HEK293 (cell line): ENCODE results near the gene NLRP4.

Source experiments
- CTCF ChIA-PET: fragments of 350-600 bp; formaldehyde crosslinking; extraction: SDS; loops from one replicate; lab custom pipeline; 2021; ENCODE audit warnings: antibody characterized with exemption; lab: Yijun Ruan, JAX
- POLR2A ChIA-PET: fragments of 300-600 bp; formaldehyde crosslinking; extraction: SDS; loops from one replicate; lab custom pipeline; 2020; ENCODE audit warnings: antibody characterized with exemption, inconsistent platforms; lab: Yijun Ruan, JAX
- H3K27ac ChIP-seq: fragments of 200-500 bp; sonication (Bioruptor generic); 2 replicates; pipeline ENCODE4 v1.5.1; 2014; ENCODE audit warnings: low read depth, low read length, control low read depth, inconsistent platforms; ENCODE audit errors: extremely low read depth
- H3K36me3 ChIP-seq, 2 experiments: fragments of 200-500 bp in 1 of 2; sonication (Bioruptor generic) in 1 of 2; 1 replicate in 1 of 2; 2 replicates in 1 of 2; pipeline ENCODE4 v1.5.1; 2014 to 2017; ENCODE audit warnings: inconsistent platforms in 2 of 2, low read length in 2 of 2; ENCODE audit not compliant: control insufficient read depth in 2 of 2, insufficient read depth in 1 of 2
- H3K4me1 ChIP-seq: fragments of 200-500 bp; sonication (Bioruptor generic); 2 replicates; pipeline ENCODE4 v1.5.1; 2014; ENCODE audit warnings: mild to moderate bottlenecking, low read length, inconsistent platforms; ENCODE audit not compliant: control insufficient read depth, insufficient read depth
- H3K4me3 ChIP-seq: 2 replicates; pipeline ENCODE4 v1.5.1; 2011; ENCODE audit warnings: low read depth, mild to moderate bottlenecking, control low read depth, low read length, moderate library complexity
- H3K9me3 ChIP-seq: fragments of 200-500 bp; sonication (Bioruptor generic); 2 replicates; pipeline ENCODE4 v1.5.1; 2014; ENCODE audit warnings: low read depth, low read length, inconsistent platforms; ENCODE audit not compliant: control insufficient read depth, insufficient read depth
- GLI4 ChIP-seq: fragments of 450-650 bp; formaldehyde crosslinking; IDR thresholded peaks from 2 replicates; pipeline ENCODE4 v1.5.1; 2016; ENCODE audit warnings: missing biosample characterization, missing genetic modification characterization
- HOXA7 ChIP-seq: sonication (generic); formaldehyde crosslinking; IDR thresholded peaks from 2 replicates; pipeline ENCODE4 v1.8.1; 2022; ENCODE audit warnings: missing genetic modification reagents, borderline replicate concordance
- KLF7 ChIP-seq: fragments of 450-650 bp; formaldehyde crosslinking; IDR thresholded peaks from 2 replicates; pipeline ENCODE4 v1.5.1; 2016; ENCODE audit warnings: missing biosample characterization, missing genetic modification characterization, borderline replicate concordance
- SCRT2 ChIP-seq: fragments of 450-650 bp; formaldehyde crosslinking; IDR thresholded peaks from 2 replicates; pipeline ENCODE4 v1.5.1; 2016; ENCODE audit warnings: missing biosample characterization, missing genetic modification characterization
- YY1 ChIP-seq: fragments of 450-650 bp; formaldehyde crosslinking; IDR thresholded peaks from 2 replicates; pipeline ENCODE4 v1.5.1; 2018; ENCODE audit warnings: missing biosample characterization, missing genetic modification characterization
- ZBTB8A ChIP-seq: fragments of 450-650 bp; formaldehyde crosslinking; IDR thresholded peaks from 2 replicates; pipeline ENCODE4 v1.5.1; 2016; ENCODE audit warnings: missing biosample characterization, missing genetic modification characterization
- ZNF121 ChIP-seq: fragments of 450-650 bp; formaldehyde crosslinking; IDR thresholded peaks from 2 replicates; pipeline ENCODE4 v1.5.1; 2016; ENCODE audit warnings: missing biosample characterization, missing genetic modification characterization
- ZNF157 ChIP-seq: fragments of 450-650 bp; formaldehyde crosslinking; IDR thresholded peaks from 2 replicates; pipeline ENCODE4 v1.5.1; 2016; ENCODE audit warnings: missing biosample characterization, missing genetic modification characterization
- ZNF24 ChIP-seq: fragments of 450-650 bp; formaldehyde crosslinking; IDR thresholded peaks from 2 replicates; pipeline ENCODE4 v1.5.1; 2016; ENCODE audit warnings: missing biosample characterization, missing genetic modification characterization
- ZNF274 ChIP-seq, 2 experiments: fragments of 200-500 bp in 1 of 2; fragments of 450-650 bp in 1 of 2; sonication (Bioruptor generic) in 1 of 2; formaldehyde crosslinking in 1 of 2; IDR thresholded peaks; 2 replicates each; pipeline versions ENCODE4 v1.5.1 to v1.6.1; 2014 to 2016; ENCODE audit warnings: borderline replicate concordance in 1 of 2, inconsistent platforms in 1 of 2, low read length in 1 of 2, missing biosample characterization in 1 of 2, missing genetic modification characterization in 1 of 2
- ZNF292 ChIP-seq: fragments of 450-650 bp; formaldehyde crosslinking; IDR thresholded peaks from 2 replicates; pipeline ENCODE4 v1.5.1; 2016; ENCODE audit warnings: low read depth, missing biosample characterization, missing genetic modification characterization, borderline replicate concordance
- ZNF311 ChIP-seq: fragments of 450-650 bp; formaldehyde crosslinking; IDR thresholded peaks from 2 replicates; pipeline ENCODE4 v1.5.1; 2017; ENCODE audit warnings: missing biosample characterization, missing genetic modification characterization, borderline replicate concordance
- ZNF530 ChIP-seq: fragments of 450-650 bp; formaldehyde crosslinking; IDR thresholded peaks from 2 replicates; pipeline ENCODE4 v1.5.1; 2016; ENCODE audit warnings: low read depth, missing biosample characterization, missing genetic modification characterization
- ZNF623 ChIP-seq: fragments of 450-650 bp; formaldehyde crosslinking; IDR thresholded peaks from 2 replicates; pipeline ENCODE4 v1.5.1; 2016; ENCODE audit warnings: missing biosample characterization, missing genetic modification characterization
- ZNF670 ChIP-seq: fragments of 450-650 bp; formaldehyde crosslinking; IDR thresholded peaks from 2 replicates; pipeline ENCODE4 v1.5.1; 2016; ENCODE audit warnings: missing biosample characterization, missing genetic modification characterization, low read depth
- ZNF677 ChIP-seq: fragments of 450-650 bp; IDR thresholded peaks from 2 replicates; pipeline ENCODE4 v1.5.0; 2018; ENCODE audit warnings: missing biosample characterization, mild to moderate bottlenecking, missing genetic modification characterization, moderate library complexity
- ZNF837 ChIP-seq: fragments of 450-650 bp; formaldehyde crosslinking; IDR thresholded peaks from 2 replicates; pipeline ENCODE4 v1.5.1; 2016; ENCODE audit warnings: missing biosample characterization, missing genetic modification characterization
- ZSCAN23 ChIP-seq: fragments of 450-650 bp; formaldehyde crosslinking; IDR thresholded peaks from 2 replicates; pipeline ENCODE4 v1.5.1; 2016; ENCODE audit warnings: missing biosample characterization, missing genetic modification characterization
- TF ChIP-seq, protein P1 (sequence below): fragments of 450-650 bp; formaldehyde crosslinking; IDR thresholded peaks from 2 replicates; pipeline ENCODE4 v1.5.1; 2017; ENCODE audit warnings: missing biosample characterization, missing genetic modification characterization
- TF ChIP-seq, protein P2 (sequence below): fragments of 450-650 bp; formaldehyde crosslinking; IDR thresholded peaks from 2 replicates; pipeline ENCODE4 v1.5.1; 2016; ENCODE audit warnings: missing biosample characterization, missing genetic modification characterization
- TF ChIP-seq, protein P3 (sequence below): fragments of 450-650 bp; formaldehyde crosslinking; IDR thresholded peaks from 2 replicates; pipeline ENCODE4 v1.5.1; 2016; ENCODE audit warnings: missing biosample characterization, missing genetic modification characterization
- TF ChIP-seq, protein P4 (sequence below): fragments of 450-650 bp; formaldehyde crosslinking; IDR thresholded peaks from 2 replicates; pipeline ENCODE4 v1.5.1; 2016; ENCODE audit warnings: missing biosample characterization, missing genetic modification characterization

NLRP4 gene

DNA sequence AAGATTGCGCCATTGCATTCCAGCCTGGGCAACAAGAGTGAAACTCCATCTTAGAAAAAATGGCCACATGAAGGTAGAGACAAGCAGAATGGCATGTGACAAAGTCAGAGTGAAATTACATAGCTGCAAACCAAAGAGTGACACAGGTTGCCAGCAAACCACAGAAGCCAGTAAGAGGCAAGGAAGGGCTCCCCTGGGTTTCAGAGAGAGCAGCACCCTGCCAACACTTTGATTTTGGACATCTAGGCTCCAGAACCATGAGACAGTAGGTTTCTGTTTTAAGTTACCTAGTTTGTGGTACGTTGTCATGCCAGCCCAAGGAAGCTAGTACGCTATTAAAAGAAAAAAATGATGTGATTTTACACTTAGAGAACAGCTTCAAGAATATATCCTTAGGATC lies 1.9 kb downstream of the NLRP4 start (continued):
- TF ChIP-seq, protein P1, sequence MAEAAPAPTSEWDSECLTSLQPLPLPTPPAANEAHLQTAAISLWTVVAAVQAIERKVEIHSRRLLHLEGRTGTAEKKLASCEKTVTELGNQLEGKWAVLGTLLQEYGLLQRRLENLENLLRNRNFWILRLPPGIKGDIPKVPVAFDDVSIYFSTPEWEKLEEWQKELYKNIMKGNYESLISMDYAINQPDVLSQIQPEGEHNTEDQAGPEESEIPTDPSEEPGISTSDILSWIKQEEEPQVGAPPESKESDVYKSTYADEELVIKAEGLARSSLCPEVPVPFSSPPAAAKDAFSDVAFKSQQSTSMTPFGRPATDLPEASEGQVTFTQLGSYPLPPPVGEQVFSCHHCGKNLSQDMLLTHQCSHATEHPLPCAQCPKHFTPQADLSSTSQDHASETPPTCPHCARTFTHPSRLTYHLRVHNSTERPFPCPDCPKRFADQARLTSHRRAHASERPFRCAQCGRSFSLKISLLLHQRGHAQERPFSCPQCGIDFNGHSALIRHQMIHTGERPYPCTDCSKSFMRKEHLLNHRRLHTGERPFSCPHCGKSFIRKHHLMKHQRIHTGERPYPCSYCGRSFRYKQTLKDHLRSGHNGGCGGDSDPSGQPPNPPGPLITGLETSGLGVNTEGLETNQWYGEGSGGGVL (tag by site-specific recombination), result no peak
- TF ChIP-seq ZNF24 (no peak), KLF7 (no peak), HOXA7 (no peak), ZNF530 (tag by site-specific recombination) (no peak), ZNF274 (IDR thresholded peaks at IDR 0.05; ENCODE audit: low read length) (no peak), ZNF274 (tag by site-specific recombination; IDR thresholded peaks at IDR 0.05; ENCODE audit: borderline replicate concordance) (no peak), ZNF677 (tag by site-specific recombination) (no peak), ZSCAN23 (no peak), ZBTB8A (tag by site-specific recombination) (no peak)
- TF ChIP-seq, protein P2, sequence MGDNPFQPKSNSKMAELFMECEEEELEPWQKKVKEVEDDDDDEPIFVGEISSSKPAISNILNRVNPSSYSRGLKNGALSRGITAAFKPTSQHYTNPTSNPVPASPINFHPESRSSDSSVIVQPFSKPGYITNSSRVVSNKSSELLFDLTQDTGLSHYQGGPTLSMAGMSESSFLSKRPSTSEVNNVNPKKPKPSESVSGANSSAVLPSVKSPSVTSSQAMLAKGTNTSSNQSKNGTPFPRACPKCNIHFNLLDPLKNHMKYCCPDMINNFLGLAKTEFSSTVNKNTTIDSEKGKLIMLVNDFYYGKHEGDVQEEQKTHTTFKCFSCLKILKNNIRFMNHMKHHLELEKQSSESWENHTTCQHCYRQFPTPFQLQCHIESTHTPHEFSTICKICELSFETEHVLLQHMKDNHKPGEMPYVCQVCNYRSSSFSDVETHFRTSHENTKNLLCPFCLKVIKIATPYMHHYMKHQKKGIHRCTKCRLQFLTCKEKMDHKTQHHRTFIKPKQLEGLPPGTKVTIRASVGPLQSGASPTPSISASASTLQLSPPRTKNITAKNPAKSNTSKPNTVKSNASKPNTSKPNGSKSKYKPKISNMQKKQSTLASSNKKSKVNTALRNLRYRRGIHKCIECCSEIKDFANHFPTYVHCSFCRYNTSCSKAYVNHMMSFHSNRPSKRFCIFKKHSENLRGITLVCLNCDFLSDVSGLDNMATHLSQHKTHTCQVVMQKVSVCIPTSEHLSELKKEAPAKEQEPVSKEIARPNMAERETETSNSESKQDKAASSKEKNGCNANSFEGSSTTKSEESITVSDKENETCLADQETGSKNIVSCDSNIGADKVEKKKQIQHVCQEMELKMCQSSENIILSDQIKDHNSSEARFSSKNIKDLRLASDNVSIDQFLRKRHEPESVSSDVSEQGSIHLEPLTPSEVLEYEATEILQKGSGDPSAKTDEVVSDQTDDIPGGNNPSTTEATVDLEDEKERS (tag by site-specific recombination), result no peak
- TF ChIP-seq, protein P3, sequence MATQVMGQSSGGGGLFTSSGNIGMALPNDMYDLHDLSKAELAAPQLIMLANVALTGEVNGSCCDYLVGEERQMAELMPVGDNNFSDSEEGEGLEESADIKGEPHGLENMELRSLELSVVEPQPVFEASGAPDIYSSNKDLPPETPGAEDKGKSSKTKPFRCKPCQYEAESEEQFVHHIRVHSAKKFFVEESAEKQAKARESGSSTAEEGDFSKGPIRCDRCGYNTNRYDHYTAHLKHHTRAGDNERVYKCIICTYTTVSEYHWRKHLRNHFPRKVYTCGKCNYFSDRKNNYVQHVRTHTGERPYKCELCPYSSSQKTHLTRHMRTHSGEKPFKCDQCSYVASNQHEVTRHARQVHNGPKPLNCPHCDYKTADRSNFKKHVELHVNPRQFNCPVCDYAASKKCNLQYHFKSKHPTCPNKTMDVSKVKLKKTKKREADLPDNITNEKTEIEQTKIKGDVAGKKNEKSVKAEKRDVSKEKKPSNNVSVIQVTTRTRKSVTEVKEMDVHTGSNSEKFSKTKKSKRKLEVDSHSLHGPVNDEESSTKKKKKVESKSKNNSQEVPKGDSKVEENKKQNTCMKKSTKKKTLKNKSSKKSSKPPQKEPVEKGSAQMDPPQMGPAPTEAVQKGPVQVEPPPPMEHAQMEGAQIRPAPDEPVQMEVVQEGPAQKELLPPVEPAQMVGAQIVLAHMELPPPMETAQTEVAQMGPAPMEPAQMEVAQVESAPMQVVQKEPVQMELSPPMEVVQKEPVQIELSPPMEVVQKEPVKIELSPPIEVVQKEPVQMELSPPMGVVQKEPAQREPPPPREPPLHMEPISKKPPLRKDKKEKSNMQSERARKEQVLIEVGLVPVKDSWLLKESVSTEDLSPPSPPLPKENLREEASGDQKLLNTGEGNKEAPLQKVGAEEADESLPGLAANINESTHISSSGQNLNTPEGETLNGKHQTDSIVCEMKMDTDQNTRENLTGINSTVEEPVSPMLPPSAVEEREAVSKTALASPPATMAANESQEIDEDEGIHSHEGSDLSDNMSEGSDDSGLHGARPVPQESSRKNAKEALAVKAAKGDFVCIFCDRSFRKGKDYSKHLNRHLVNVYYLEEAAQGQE (tag by site-specific recombination), result no peak

DNA sequence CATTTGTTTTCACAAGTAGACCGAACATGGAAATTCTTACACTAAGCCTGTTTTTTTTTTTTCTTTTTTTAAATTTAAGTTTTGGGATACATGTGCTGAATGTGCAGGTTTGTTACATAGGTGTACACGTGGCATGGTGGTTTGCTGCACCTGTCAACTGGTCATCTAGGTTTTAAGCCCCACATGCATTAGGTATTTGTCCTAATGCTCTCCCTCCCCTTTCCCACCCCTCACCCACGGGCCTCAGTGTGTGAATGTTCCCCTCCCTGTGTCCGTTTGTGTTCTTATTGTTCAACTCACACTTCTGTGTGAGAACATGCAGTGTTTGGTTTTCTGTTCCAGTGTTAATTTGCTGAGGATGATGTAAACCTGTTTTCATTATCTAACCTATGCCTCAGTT lies 2.6 kb downstream of the NLRP4 start:
- H3K9me3 ChIP-seq, result no peaks in the 10 kb centered on the region
- H3K36me3 ChIP-seq, result no peaks in the 10 kb centered on the region
- POLR2A ChIA-PET, result no interaction called here
- H3K27ac ChIP-seq, result no peak overlapping the region
- no peaks in the 10 kb centered on the region for H3K4me1 ChIP-seq
- H3K4me3 ChIP-seq, result no peak overlapping the region
- CTCF ChIA-PET, result interaction anchor here (0.6 kb wide), 1 partner anchor 80 kb away, joined by 4 read pairs; no protein-coding TSS in a partner anchor
- no peak for TF ChIP-seq SCRT2 (tag by site-specific recombination)
- TF ChIP-seq ZNF623, result no peak
- TF ChIP-seq ZNF121, result no peak
- TF ChIP-seq, protein P4, sequence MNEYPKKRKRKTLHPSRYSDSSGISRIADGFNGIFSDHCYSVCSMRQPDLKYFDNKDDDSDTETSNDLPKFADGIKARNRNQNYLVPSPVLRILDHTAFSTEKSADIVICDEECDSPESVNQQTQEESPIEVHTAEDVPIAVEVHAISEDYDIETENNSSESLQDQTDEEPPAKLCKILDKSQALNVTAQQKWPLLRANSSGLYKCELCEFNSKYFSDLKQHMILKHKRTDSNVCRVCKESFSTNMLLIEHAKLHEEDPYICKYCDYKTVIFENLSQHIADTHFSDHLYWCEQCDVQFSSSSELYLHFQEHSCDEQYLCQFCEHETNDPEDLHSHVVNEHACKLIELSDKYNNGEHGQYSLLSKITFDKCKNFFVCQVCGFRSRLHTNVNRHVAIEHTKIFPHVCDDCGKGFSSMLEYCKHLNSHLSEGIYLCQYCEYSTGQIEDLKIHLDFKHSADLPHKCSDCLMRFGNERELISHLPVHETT (tag by site-specific recombination), result no peak
- TF ChIP-seq ZNF292 (tag by site-specific recombination), result no peak
- TF ChIP-seq ZNF837 (tag by site-specific recombination), result no peak
- no peak for TF ChIP-seq ZNF311
- TF ChIP-seq, protein P2 (tag by site-specific recombination), result no peak
- TF ChIP-seq ZNF157, result no peak
- TF ChIP-seq YY1 (tag by site-specific recombination), result no peak
- no peak for TF ChIP-seq ZNF670 (tag by site-specific recombination)
- no peak for TF ChIP-seq GLI4 (tag by site-specific recombination)
- TF ChIP-seq, protein P1 (tag by site-specific recombination), result no peak
